RPMI7951 (cell line): ENCODE results near the gene PRKCH. TPM values are rescaled to one million over a fixed set of nuclear protein-coding genes. Genes with fewer than 3 reads are reported as not detected.

Experiments used
- DNase-seq: peaks from one replicate; pipeline ENCODE4 v3.0.0-alpha.2; 2012; ENCODE audit warnings: low read depth
- total RNA-seq: library from RNA; depleted of rRNA; stranded (reverse); fragments of >200 nt; shearing (Covaris generic); gene quantifications from 2 replicates; pipeline ENCODE4 v1.2.3, GENCODE V29; 2014

Gene PRKCH
- total RNA-seq, 1 experiment from 2014 or later, result 3.1 TPM

GRCh38 chr14:61421212-61421923, 100.0 kb downstream of the PRKCH start:
- no peak for DNase-seq

- no peak for DNase-seq
These were observed 104.7 kb downstream of the PRKCH start for GRCh38 chr14:61426048-61426447.

DNA sequence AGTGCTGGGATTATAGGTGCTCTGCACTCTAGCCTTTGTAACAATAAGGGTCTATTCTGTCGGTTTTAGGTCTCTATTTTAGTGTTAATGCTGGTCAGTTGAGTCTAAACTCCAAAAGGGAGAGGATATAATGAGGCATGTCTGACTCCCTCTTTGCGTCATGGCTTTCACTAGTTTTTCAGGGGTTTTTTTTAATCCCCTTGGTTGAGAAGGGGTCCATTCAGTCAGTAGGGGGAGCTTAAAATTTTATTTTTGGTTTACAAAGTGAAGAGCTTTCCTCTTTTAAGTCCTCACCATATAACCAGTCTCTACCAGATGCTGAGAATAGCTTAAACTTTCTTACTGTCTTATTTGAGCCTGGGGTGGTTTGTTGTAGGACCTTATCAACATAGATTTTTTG, 106.9 kb downstream of the PRKCH start:
- no peak for DNase-seq

DNA sequence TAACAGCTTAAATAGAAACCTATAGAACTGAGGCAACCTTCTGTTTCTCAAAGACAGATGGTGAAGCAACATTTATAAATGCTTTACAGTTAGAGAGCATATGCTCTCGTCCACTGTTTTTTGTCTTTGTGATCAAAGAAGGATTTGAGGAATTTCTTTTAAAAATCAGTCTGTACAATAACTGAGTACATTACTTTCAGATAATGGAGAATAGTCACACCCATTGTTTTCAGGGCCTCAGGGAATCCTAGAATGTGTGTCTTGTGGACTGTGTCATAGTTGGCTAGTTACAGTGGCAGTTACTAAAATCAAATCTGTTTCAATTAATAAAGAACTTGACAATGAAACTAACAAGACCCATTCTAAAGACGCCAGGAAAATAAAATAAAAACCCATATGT, 107.9 kb downstream of the PRKCH start:
- DNase-seq, result no peak

DNA sequence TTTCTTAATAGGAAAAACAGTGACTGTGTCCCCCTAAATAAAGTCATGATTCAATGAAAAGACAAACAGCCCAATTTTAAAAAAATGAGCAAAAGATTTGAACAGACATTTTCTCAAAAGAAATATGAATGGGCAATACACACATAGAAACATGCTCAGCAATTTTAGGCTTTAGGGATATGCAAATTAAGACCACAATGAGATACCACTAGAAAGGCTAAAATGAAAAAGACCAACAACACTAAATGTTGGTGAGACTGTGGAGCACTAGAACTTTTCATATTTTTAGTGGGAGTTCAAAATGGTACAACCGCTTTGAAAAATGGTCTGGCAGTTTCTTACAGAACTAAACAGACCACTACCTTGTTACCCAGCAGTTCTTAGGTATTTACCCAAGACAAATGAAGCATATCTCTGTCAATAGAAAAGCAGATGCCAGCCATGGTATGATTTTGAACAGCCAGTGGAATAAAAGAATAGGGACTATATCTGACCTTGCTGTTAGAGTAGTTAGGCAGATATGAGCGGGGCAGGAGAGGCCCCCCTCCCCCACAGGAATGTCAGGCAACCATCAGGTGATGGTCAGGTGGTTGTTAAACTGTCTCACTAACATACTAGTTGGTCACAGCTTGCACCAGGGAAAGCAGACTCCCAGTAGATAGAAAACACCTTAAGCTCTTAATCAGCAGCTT, 108.8 kb downstream of the PRKCH start:
- DNase-seq, result no peak

- DNase-seq, result no peak
These were observed 111.8 kb downstream of the PRKCH start for GRCh38 chr14:61433169-61433568.

- DNase-seq, result no peak
These were observed 112.4 kb downstream of the PRKCH start for GRCh38 chr14:61433828-61434227.

DNA sequence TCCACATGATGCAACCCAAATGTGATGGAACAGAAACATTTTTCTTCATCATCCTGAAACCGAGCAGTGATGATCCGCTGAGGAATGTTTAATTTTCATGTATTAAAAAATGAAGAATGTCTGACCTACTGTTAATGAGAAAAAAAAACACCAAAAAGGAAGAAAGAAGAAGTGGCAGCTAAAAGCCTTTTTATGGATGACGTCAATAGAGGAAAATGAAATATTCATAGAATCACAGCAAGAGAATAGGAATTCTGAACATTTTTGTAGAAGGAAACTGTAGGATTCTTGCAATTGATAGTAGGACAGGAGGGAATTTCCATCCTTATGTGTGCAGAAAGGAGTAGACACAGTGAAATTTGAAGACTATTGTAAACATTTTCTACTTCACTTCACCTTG, 112.9 kb downstream of the PRKCH start:
- DNase-seq, result no peak

GRCh38 chr14:61435563-61436337, 114.4 kb downstream of the PRKCH start:
- DNase-seq, result no peak

GRCh38 chr14:61437381-61437780, 116.0 kb downstream of the PRKCH start:
- no peak for DNase-seq

GRCh38 chr14:61438036-61438435, 116.7 kb downstream of the PRKCH start:
- DNase-seq, result no peak

- DNase-seq, result no peak
These were observed 117.1 kb downstream of the PRKCH start for GRCh38 chr14:61438497-61438859.

DNA sequence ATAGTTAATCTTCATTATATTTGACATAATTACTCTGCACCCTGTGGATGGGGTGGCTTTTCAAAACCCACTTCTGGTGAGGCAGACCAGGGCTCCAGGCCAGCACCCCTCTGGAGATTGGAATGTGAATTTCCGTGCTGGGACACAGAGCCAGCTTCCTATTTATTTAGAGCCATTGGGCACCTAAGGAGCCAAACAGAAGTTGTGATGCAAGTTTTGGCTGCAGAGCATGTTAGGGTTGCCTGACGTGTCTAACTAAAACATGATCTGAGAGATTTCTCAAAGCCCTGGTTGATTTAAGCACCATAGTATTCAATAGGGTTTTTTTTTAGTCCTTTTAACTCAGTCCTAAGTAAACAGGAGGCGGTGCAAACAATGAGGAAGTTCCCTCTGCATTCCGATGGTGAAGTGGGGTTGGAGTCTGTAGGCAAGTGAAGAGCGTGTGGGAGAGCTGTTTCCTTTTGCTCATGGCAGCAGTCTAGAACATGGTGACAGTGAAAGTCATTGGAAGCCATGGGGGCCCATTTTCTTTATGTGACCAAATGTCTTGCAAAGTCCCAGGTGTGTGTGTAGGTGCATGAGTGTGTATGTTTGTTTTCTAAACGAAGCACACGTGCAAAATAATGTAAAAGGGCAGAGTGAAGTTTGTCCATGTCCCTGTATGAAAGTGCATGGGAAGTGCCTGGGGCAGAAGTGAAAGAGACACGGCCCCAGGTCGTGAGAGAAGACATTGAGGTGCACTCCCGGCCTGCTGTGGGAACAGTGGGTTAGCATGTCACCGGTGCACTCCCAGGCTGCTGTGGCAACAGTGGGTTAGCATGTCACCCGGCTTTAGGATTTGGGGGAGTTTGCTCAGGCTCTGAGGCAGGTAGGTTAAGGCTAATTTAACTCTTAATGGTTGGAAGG, 117.7 kb downstream of the PRKCH start:
- peak; percentile 35 for DNase-seq

- DNase-seq, result no peak
These were observed 118.5 kb downstream of the PRKCH start for GRCh38 chr14:61439779-61440418.

GRCh38 chr14:61443481-61443880, 122.1 kb downstream of the PRKCH start:
- DNase-seq, result no peak

- no peak for DNase-seq
These were observed 122.9 kb downstream of the PRKCH start for GRCh38 chr14:61444215-61444768.

- DNase-seq, result no peak
These were observed 130.1 kb downstream of the PRKCH start for GRCh38 chr14:61451491-61451890.

DNA sequence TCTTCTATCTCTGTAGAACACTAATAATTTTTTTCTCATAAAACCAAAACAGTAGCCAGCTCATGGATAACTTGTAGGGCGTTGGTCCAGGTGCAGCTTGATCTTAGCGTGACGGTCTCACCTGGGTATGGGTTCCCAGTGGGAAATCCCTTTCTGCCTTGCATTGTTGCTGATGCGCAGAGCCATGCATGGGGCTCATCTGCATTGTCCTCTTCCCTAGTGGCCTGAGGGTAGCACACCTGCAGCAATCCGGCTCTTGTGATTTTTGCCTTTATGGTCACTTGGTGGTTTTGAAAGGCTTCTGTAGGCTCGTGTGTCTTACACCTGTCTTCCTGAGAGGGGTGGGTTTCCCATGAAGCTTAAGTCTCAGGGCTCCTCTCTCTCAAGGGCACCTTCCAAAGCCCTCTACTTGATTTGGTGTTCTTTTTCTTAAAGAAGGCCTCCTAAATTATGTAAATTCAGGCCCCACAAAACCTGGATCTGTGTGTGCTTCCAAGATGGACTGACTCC, 130.6 kb downstream of the PRKCH start:
- DNase-seq, result no peak

GRCh38 chr14:61452452-61452851, 131.1 kb downstream of the PRKCH start:
- DNase-seq, result no peak

DNA sequence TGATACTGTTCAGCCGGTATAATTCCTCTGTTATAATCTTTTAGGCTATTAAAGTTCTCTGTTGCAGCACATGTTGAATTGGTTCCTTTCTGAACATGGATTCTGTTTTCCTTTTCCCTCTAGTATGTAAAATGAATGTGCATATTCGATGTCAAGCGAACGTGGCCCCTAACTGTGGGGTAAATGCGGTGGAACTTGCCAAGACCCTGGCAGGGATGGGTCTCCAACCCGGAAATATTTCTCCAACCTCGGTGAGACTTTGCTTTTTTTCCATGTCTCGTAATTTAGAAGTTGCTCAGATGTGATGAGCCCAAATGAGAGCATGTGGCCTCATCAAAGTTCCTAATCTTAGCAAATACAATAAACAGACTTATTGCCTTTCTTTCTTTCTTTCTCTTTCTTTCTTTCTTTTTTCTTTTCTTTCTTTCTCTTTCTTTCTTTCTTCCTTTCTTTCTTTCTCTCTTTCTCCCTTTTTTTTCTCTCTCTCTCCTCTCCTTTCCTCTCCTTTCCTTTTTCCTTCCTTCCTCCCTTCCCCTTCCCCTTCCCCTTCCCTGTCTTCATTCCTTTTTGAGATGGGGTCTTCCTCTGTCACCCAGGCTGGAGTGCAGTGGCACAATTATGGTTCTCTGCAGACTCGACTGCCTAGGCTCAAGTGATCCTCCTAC, 131.9 kb downstream of the PRKCH start:
- no peak for DNase-seq
